Astrocyte (in vitro differentiated cells and primary cell): ENCODE measurements around the gene DSTN.

Experiments
- EZH2 ChIP-seq: IDR thresholded peaks from 2 replicates; pipeline ENCODE4 v1.6.1; 2012; ENCODE audit warnings: mild to moderate bottlenecking, low read length, inconsistent platforms; ENCODE audit not compliant: insufficient read depth
- TF ChIP-seq, protein P1 (sequence below): IDR thresholded peaks from 2 replicates; pipeline ENCODE4 v1.5.1; 2011; ENCODE audit warnings: low read depth, mild to moderate bottlenecking, inconsistent platforms, low read length, moderate library complexity; ENCODE audit not compliant: insufficient read depth

DNA sequence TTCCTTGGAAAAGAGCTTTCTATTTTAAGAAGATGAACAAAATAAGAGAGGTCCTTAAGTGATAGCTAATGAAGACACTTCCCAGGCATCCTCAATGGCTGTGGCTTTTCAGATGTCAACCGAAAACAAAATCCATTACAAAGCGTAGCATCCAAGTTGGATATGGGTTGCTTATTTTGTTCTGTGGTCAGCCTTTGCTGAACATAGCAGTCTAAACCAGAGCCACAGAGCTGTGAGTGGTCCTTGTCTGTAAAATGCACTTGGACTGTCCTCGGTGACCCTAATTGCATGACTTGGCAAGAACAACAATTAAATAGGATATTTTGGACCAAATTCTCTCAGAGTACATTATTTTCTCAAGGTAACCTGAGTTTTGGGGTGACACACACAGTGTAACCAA is 28.3 kb upstream of the DSTN start:
- TF ChIP-seq, protein P1, sequence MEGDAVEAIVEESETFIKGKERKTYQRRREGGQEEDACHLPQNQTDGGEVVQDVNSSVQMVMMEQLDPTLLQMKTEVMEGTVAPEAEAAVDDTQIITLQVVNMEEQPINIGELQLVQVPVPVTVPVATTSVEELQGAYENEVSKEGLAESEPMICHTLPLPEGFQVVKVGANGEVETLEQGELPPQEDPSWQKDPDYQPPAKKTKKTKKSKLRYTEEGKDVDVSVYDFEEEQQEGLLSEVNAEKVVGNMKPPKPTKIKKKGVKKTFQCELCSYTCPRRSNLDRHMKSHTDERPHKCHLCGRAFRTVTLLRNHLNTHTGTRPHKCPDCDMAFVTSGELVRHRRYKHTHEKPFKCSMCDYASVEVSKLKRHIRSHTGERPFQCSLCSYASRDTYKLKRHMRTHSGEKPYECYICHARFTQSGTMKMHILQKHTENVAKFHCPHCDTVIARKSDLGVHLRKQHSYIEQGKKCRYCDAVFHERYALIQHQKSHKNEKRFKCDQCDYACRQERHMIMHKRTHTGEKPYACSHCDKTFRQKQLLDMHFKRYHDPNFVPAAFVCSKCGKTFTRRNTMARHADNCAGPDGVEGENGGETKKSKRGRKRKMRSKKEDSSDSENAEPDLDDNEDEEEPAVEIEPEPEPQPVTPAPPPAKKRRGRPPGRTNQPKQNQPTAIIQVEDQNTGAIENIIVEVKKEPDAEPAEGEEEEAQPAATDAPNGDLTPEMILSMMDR: no peak
- no peak for TF ChIP-seq EZH2
